T-helper 1 cell treated with Interleukin-12 subunit alpha and Interleukin-12 subunit beta and Interleukin-4 antibody, amounts not matched to agents 30 μg/mL and 1 μg/mL, for 36 hours (primary cell): ENCODE measurements around the gene RELL1.

ENCODE experiments used
- H3K27ac Mint-ChIP-seq: one replicate; pipeline ENCODE4 v1.8.0; 2021; ENCODE audit warnings: mild to moderate bottlenecking, mixed read lengths
- H3K27me3 Mint-ChIP-seq: one replicate; pipeline ENCODE4 v1.8.0; 2021; ENCODE audit warnings: low read depth, mixed read lengths
- H3K36me3 Mint-ChIP-seq: one replicate; pipeline ENCODE4 v1.8.0; 2021; ENCODE audit warnings: low read depth, mixed read lengths
- H3K4me1 Mint-ChIP-seq: one replicate; pipeline ENCODE4 v1.8.0; 2021; ENCODE audit warnings: low read depth, mixed read lengths
- H3K4me3 Mint-ChIP-seq: one replicate; pipeline ENCODE4 v1.8.0; 2021; ENCODE audit warnings: mild to moderate bottlenecking, moderate library complexity, mixed read lengths
- H3K9me3 Mint-ChIP-seq: one replicate; pipeline ENCODE4 v1.8.0; 2021; ENCODE audit warnings: mixed read lengths

The RELL1 gene

DNA sequence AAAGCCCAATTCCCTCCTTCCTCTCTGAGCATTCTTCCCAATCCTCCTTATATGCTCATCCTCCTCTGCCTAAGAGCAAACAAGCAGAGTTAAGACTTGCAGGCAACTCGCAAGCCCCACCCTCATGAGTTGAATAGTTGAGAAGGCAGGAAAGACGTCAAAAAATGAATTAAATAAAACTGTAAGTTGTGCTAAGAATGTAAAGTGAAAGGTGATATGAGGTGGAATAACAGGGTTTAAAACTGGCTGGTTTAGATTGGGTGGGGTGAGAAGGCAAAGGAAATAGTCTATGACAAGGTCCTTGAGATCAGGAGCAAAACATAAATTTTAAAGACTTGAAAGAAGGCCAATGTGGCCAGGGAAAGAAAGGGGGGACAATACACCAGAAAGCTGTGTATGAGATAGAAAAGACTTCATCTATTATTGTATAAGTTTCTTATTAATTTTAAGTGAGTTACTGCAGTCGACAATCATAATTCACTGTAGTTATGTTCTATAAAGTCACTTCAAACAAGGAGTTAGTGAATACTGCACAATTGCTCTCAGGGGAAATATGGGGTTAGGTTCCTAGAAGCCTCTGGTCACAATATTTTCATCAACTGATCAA is 124.9 kb downstream of the RELL1 start:
- H3K4me3 Mint-ChIP-seq, result no peak overlapping the region
- H3K36me3 Mint-ChIP-seq, result no peaks in the 10 kb centered on the region
- H3K9me3 Mint-ChIP-seq, result peaks cover 6% of the 10 kb centered on the region
- no peaks in the 10 kb centered on the region for H3K27me3 Mint-ChIP-seq
- H3K4me1 Mint-ChIP-seq, result no peaks in the 10 kb centered on the region
- no peak overlapping the region for H3K27ac Mint-ChIP-seq
